Measurements from ENCODE around the gene CTXN3.

CTXN3 gene

DNA sequence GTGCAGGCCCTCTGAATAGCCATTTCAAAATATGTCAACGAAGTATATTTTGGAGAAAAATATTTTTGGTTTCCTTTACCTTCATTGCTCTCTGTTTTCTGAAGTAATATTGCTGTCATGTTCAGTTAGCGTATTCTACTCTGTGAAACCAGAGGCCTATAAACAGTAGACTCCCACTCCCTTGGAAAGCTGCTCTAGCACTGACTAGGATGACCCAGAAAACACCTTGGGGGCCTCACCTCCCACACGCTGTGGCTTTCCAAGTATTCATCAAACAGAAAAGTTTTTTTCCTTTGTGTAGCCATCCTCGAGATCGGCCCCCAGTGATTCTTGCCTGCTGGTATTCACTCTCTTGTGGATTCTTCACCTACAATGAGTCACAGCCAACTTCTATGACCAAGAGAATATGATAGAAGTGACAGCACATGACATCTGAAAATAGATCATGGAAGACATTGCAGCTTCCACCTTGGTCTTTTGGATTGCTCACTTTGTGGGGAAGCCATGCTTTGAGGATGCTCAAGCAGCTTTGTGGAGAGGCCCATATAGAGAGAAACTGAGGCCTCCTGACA, 28.9 kb upstream of the CTXN3 start:
- no peaks in the 10 kb centered on the region for H3K4me1 ChIP-seq (ENCODE audit: control extremely low read depth in 1 of 4, control insufficient read depth in 4 of 4, insufficient read depth in 4 of 4, low read length in 3 of 4)
- no peak overlapping the region for H3K27ac ChIP-seq (ENCODE audit: insufficient read depth in 1 of 2, low read depth in 1 of 2, low read length in 2 of 2, poor library complexity in 1 of 2, severe bottlenecking in 2 of 2)
- no peak for DNase-seq
- ChIA-PET POLR2A (no interaction called here), CTCF (no interaction called here)
- H3K4me3 ChIP-seq (ENCODE audit: control insufficient read depth in 1 of 7, extremely low read depth in 1 of 7, insufficient read depth in 4 of 7, low read depth in 2 of 7, low read length in 6 of 7), result no peak overlapping the region
- 100% methylated on average over 1 of the region's 5 CpGs for WGBS (ENCODE audit: insufficient coverage)
- H3K36me3 ChIP-seq (ENCODE audit: control insufficient read depth in 4 of 4, insufficient read depth in 4 of 4, low read length in 3 of 4), result no peaks in the 10 kb centered on the region
- H3K27me3 ChIP-seq (replicated peaks in 2 of 5; ENCODE audit: control insufficient read depth in 4 of 5, insufficient read depth in 5 of 5, low read length in 4 of 5), result no peaks in the 10 kb centered on the region
- peaks cover 0 to 5% (median 5%) of the 10 kb centered on the region in 5 experiments for H3K9me3 ChIP-seq (ENCODE audit: control extremely low read depth in 1 of 5, control insufficient read depth in 4 of 5, insufficient read depth in 2 of 5, low read depth in 1 of 5, low read length in 4 of 5)

DNA sequence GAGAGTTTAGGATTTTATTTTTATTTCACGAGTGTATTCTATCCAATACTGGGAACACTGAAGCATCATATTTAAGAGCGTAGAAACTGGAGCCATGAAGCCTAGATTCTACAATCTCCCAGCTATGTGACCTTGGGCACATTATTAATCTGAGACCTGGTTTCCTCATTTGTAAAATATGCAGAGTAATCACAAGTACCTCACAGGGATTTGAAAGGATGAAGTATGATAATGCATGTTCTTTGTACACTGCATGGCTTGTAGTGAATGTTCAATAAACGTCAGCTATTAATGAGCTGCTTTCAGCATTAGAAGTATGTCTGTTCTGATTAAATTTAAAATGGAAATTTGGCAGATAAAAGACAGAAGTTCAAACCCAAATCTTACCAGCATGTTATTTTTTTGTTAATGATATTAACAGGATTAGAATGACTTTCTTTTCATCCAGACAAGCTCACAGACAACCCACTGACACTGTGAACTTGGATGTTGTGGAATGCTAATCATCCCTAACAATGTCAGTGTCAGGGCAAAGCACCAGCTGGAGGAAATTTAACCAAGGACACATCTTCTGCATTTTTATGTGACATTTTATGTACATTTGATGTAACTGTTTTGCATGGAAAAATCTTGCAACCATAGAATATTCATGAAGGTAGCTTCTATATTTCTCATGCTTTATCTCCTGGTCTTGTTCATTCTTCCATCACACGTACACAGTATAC, 27.1 kb upstream of the CTXN3 start:
- Histone ChIP-seq H3K4me1 (ENCODE audit: control extremely low read depth in 1 of 4, control insufficient read depth in 4 of 4, insufficient read depth in 4 of 4, low read length in 3 of 4) (no peaks in the 10 kb centered on the region), H3K36me3 (ENCODE audit: control insufficient read depth in 4 of 4, insufficient read depth in 4 of 4, low read length in 3 of 4) (no peaks in the 10 kb centered on the region), H3K4me3 (ENCODE audit: control insufficient read depth in 1 of 7, extremely low read depth in 1 of 7, insufficient read depth in 4 of 7, low read depth in 2 of 7, low read length in 6 of 7) (no peak overlapping the region), H3K27me3 (replicated peaks in 2 of 5; ENCODE audit: control insufficient read depth in 4 of 5, insufficient read depth in 5 of 5, low read length in 4 of 5) (no peaks in the 10 kb centered on the region), H3K27ac (ENCODE audit: insufficient read depth in 1 of 2, low read depth in 1 of 2, low read length in 2 of 2, poor library complexity in 1 of 2, severe bottlenecking in 2 of 2) (no peak overlapping the region), H3K9me3 (ENCODE audit: control extremely low read depth in 1 of 5, control insufficient read depth in 4 of 5, insufficient read depth in 2 of 5, low read depth in 1 of 5, low read length in 4 of 5) (peaks cover 0 to 5% (median 5%) of the 10 kb centered on the region in 5 experiments)
- WGBS (ENCODE audit: insufficient coverage), result no CpG with 5 or more reads among the region's 4 CpGs
- POLR2A ChIA-PET, result no interaction called here
- DNase-seq, result no peak
- CTCF ChIA-PET, result interaction anchor here (1.8 to 2.1 kb wide), 2 partner anchors 9 to 12 kb away, joined by 5 to 6 read pairs; no protein-coding TSS in a partner anchor

DNA sequence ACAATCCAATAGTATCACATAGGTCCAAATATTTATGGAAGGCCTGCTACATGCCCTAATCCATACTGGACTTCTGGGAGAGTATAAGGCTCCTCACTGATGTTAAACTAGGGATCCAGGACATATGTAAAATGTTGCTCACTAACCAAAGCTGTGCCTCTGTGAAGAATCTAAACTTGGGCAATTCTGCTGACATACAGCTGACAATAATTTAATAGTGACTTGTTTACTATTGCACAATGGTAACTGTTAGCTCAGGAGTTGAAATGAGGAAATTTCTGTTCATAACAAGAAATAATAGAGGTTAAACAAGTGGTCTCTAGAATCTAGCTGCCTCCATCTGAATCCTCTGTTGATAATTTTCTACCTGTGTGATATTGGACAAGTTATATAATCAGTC, 14.9 kb upstream of the CTXN3 start:
- Histone ChIP-seq H3K27me3 (replicated peaks in 2 of 5; ENCODE audit: control insufficient read depth in 4 of 5, insufficient read depth in 5 of 5, low read length in 4 of 5) (no peaks in the 10 kb centered on the region), H3K9me3 (ENCODE audit: control extremely low read depth in 1 of 5, control insufficient read depth in 4 of 5, insufficient read depth in 2 of 5, low read depth in 1 of 5, low read length in 4 of 5) (no peaks in the 10 kb centered on the region), H3K36me3 (ENCODE audit: control insufficient read depth in 4 of 4, insufficient read depth in 4 of 4, low read length in 3 of 4) (no peaks in the 10 kb centered on the region), H3K4me3 (ENCODE audit: control insufficient read depth in 1 of 7, extremely low read depth in 1 of 7, insufficient read depth in 4 of 7, low read depth in 2 of 7, low read length in 6 of 7) (no peak overlapping the region), H3K4me1 (ENCODE audit: control extremely low read depth in 1 of 4, control insufficient read depth in 4 of 4, insufficient read depth in 4 of 4, low read length in 3 of 4) (no peaks in the 10 kb centered on the region), H3K27ac (ENCODE audit: insufficient read depth in 1 of 2, low read depth in 1 of 2, low read length in 2 of 2, poor library complexity in 1 of 2, severe bottlenecking in 2 of 2) (no peak overlapping the region)
- CTCF ChIA-PET, result interaction anchor here (1.2 kb wide), 1 partner anchor 10 kb away, joined by 3 read pairs; no protein-coding TSS in a partner anchor
- no peak for DNase-seq
- POLR2A ChIA-PET, result no interaction called here

DNA sequence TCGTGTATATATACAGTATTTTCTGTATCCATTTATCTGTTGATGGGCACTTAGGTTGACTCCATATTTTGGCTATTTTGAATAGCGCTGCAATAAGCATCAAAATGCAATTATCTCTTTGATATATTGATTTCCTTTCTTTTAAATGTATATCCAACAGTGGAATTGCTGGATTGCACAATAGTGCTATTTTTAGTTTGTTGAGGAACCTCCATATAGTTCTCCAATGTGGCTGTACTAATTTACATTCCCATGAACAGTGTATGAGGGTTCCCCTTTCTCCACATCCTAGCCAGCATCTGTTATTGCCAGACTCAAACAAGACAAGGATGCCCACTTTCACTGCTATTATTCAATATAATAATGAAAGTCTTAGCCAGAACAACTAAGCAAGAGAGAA, 9.1 kb upstream of the CTXN3 start:
- Histone ChIP-seq H3K36me3 (ENCODE audit: control insufficient read depth in 4 of 4, insufficient read depth in 4 of 4, low read length in 3 of 4) (no peaks in the 10 kb centered on the region), H3K27me3 (replicated peaks in 2 of 5; ENCODE audit: control insufficient read depth in 4 of 5, insufficient read depth in 5 of 5, low read length in 4 of 5) (no peaks in the 10 kb centered on the region), H3K9me3 (ENCODE audit: control extremely low read depth in 1 of 5, control insufficient read depth in 4 of 5, insufficient read depth in 2 of 5, low read depth in 1 of 5, low read length in 4 of 5) (no peaks in the 10 kb centered on the region), H3K4me1 (ENCODE audit: control extremely low read depth in 1 of 4, control insufficient read depth in 4 of 4, insufficient read depth in 4 of 4, low read length in 3 of 4) (no peaks in the 10 kb centered on the region), H3K27ac (ENCODE audit: insufficient read depth in 1 of 2, low read depth in 1 of 2, low read length in 2 of 2, poor library complexity in 1 of 2, severe bottlenecking in 2 of 2) (no peak overlapping the region), H3K4me3 (ENCODE audit: control insufficient read depth in 1 of 7, extremely low read depth in 1 of 7, insufficient read depth in 4 of 7, low read depth in 2 of 7, low read length in 6 of 7) (no peak overlapping the region)
- POLR2A ChIA-PET, result no interaction called here
- no CpG with 5 or more reads among the region's 2 CpGs for WGBS (ENCODE audit: insufficient coverage)
- peak in 1 of 3 donors; percentile 2 for DNase-seq
- CTCF ChIA-PET, result no interaction called here

DNA sequence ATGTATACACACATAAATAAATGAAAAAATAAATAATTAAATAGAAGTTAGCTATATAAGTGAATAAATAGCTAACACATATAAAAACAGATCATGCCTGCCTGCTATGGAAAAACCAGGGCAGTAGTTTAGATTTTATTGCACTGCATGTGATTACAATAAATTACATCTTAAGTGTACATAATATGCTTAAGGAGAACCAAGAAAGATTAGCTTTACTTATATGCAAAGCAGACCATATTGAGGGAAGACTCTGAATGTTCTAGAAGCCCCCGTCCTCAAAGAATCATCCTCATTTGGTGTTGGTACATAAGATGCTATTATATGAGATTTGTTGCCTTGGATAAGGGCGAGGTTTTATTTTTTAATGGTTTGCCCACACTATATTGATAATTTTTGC, 5.9 kb upstream of the CTXN3 start:
- H3K27ac ChIP-seq (ENCODE audit: insufficient read depth in 1 of 2, low read depth in 1 of 2, low read length in 2 of 2, poor library complexity in 1 of 2, severe bottlenecking in 2 of 2), result no peak overlapping the region
- 100% methylated on average over 1 of the region's 2 CpGs for whole genome bisulfite sequencing (ENCODE audit: insufficient coverage)
- ChIA-PET POLR2A (no interaction called here), CTCF (interaction anchor here (0.5 kb wide), 1 partner anchor 78 kb away, joined by 3 read pairs; no protein-coding TSS in a partner anchor)
- H3K27me3 ChIP-seq (replicated peaks in 2 of 5; ENCODE audit: control insufficient read depth in 4 of 5, insufficient read depth in 5 of 5, low read length in 4 of 5), result no peaks in the 10 kb centered on the region
- no peaks in the 10 kb centered on the region for H3K9me3 ChIP-seq (ENCODE audit: control extremely low read depth in 1 of 5, control insufficient read depth in 4 of 5, insufficient read depth in 2 of 5, low read depth in 1 of 5, low read length in 4 of 5)
- no peak overlapping the region for H3K4me3 ChIP-seq (ENCODE audit: control insufficient read depth in 1 of 7, extremely low read depth in 1 of 7, insufficient read depth in 4 of 7, low read depth in 2 of 7, low read length in 6 of 7)
- no peak for DNase-seq
- H3K36me3 ChIP-seq (ENCODE audit: control insufficient read depth in 4 of 4, insufficient read depth in 4 of 4, low read length in 3 of 4), result no peaks in the 10 kb centered on the region
- no peaks in the 10 kb centered on the region for H3K4me1 ChIP-seq (ENCODE audit: control extremely low read depth in 1 of 4, control insufficient read depth in 4 of 4, insufficient read depth in 4 of 4, low read length in 3 of 4)

DNA sequence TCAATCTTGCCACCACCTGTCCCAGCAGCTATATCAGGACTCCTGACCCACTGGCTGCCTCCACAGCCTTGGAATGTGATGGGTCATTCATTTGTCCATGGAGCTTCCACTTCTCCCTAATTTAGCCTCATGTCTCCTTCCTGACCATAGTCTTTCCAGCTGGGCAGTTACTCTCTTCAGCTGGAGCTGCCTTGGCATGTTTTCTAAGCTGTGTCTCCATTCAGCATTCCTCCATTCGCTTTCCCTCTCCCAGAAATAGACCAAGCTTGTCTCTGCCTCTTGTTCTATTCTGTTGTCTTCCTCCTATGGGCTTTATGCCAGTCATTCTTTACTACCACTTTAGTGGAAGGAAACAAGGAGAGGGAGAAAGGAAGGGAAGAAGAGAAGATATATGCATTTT, 5.3 kb upstream of the CTXN3 start:
- ChIA-PET POLR2A (no interaction called here), CTCF (interaction anchor here (0.5 kb wide), 1 partner anchor 78 kb away, joined by 3 read pairs; no protein-coding TSS in a partner anchor)
- DNase-seq, result no peak
- Histone ChIP-seq H3K9me3 (ENCODE audit: control extremely low read depth in 1 of 5, control insufficient read depth in 4 of 5, insufficient read depth in 2 of 5, low read depth in 1 of 5, low read length in 4 of 5) (no peaks in the 10 kb centered on the region), H3K4me1 (ENCODE audit: control extremely low read depth in 1 of 4, control insufficient read depth in 4 of 4, insufficient read depth in 4 of 4, low read length in 3 of 4) (no peaks in the 10 kb centered on the region), H3K27ac (ENCODE audit: insufficient read depth in 1 of 2, low read depth in 1 of 2, low read length in 2 of 2, poor library complexity in 1 of 2, severe bottlenecking in 2 of 2) (no peak overlapping the region), H3K27me3 (replicated peaks in 2 of 5; ENCODE audit: control insufficient read depth in 4 of 5, insufficient read depth in 5 of 5, low read length in 4 of 5) (no peaks in the 10 kb centered on the region), H3K4me3 (ENCODE audit: control insufficient read depth in 1 of 7, extremely low read depth in 1 of 7, insufficient read depth in 4 of 7, low read depth in 2 of 7, low read length in 6 of 7) (no peak overlapping the region), H3K36me3 (ENCODE audit: control insufficient read depth in 4 of 4, insufficient read depth in 4 of 4, low read length in 3 of 4) (no peaks in the 10 kb centered on the region)
- WGBS (ENCODE audit: insufficient coverage), result no CpG with 5 or more reads among the region's 1 CpG

DNA sequence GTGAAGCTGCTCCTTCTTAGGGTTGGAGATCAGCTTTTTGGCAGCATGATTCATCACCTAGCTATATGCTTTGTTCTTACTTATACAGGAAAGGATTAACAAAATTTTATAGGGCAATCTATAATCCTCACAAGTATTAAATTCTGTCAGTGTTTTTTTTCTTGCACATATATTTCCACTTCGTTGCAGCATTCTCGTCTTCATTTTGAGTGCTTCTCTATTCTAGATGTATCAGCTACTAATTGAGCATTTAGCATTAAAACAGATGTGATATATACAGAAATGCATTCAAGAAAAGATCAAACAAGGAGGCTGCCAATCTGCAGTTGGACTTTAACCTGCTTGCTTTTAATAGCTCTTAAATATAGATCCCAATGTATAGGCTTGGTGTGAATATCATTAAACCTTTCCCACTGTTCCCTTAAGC, 3.6 kb upstream of the CTXN3 start:
- Histone ChIP-seq H3K36me3 (ENCODE audit: control insufficient read depth in 4 of 4, insufficient read depth in 4 of 4, low read length in 3 of 4) (no peaks in the 10 kb centered on the region), H3K9me3 (ENCODE audit: control extremely low read depth in 1 of 5, control insufficient read depth in 4 of 5, insufficient read depth in 2 of 5, low read depth in 1 of 5, low read length in 4 of 5) (no peaks in the 10 kb centered on the region), H3K4me3 (ENCODE audit: control insufficient read depth in 1 of 7, extremely low read depth in 1 of 7, insufficient read depth in 4 of 7, low read depth in 2 of 7, low read length in 6 of 7) (no peak overlapping the region), H3K4me1 (ENCODE audit: control extremely low read depth in 1 of 4, control insufficient read depth in 4 of 4, insufficient read depth in 4 of 4, low read length in 3 of 4) (peaks cover 0 to 9% (median 3%) of the 10 kb centered on the region in 4 experiments), H3K27me3 (replicated peaks in 2 of 5; ENCODE audit: control insufficient read depth in 4 of 5, insufficient read depth in 5 of 5, low read length in 4 of 5) (no peaks in the 10 kb centered on the region), H3K27ac (ENCODE audit: insufficient read depth in 1 of 2, low read depth in 1 of 2, low read length in 2 of 2, poor library complexity in 1 of 2, severe bottlenecking in 2 of 2) (no peak overlapping the region)
- ChIA-PET CTCF (interaction anchor here (1.1 kb wide), 1 partner anchor 13 kb away, joined by 4 read pairs; no protein-coding TSS in a partner anchor), POLR2A (no interaction called here)
- DNase-seq, result no peak
- WGBS (ENCODE audit: insufficient coverage), result no CpG with 5 or more reads among the region's 2 CpGs

Measured in common myeloid progenitor, CD34-positive (primary cell).